ENCODE data around the gene MT1B. TPM values are rescaled to one million over a fixed set of nuclear protein-coding genes. Genes with fewer than 3 reads are reported as not detected.

MT1B gene
- total and polyA plus RNA-seq, 9 of the 15 experiments (the other 6 are each of a cell fraction or from before 2014, with no cell fraction given): not detected

DNA sequence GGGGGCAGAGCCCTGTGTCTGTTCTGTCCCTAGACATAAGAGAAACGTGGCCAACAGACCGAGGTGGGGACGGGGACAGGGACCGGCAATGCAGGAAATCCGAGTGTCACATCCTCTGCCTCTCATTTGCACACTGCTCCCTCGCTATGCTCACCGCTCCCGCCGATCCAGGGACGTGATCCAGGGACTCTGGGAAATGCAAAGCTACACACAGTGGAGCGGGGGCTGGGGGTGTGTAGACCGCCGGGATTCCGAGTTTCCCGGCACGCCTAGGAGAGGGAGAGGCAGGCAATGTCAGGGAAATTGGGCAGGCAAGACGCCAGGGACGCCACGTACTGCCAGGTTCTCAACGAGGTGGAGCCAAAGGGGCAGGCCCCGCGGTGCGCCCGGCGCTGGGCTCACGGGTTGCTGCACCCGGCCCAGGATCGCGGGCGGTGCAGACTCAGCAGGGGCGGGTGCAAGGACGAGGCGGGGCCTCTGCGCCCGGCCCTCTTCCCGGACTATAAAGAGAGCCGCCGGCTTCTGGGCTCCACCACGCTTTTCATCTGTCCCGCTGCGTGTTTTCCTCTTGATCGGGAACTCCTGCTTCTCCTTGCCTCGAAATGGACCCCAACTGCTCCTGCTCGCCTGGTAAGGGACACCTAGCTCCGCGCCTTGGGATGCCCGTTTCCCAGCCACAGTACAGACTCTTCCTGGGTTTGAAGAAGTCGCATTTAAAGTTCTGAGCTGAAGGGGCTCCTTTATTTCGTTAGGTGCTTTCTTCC, 30.4 kb downstream of the MT1B start, which contains the start of gene MT1X (continued):
- no peak for TF ChIP-seq TAF7 (tag; IDR thresholded peaks at IDR 0.05)
- TF ChIP-seq GATAD2A (IDR thresholded peaks at IDR 0.05): no peak
- no peak for TF ChIP-seq AFF4 (CRISPR knock-in tag; IDR thresholded peaks at IDR 0.05)
- TF ChIP-seq SMAD4 (CRISPR knock-in tag; conservative IDR thresholded peaks at IDR 0.05): no peak
- no peak for TF ChIP-seq MEIS2 (IDR thresholded peaks at IDR 0.05; ENCODE audit: partially characterized antibody)
- TF ChIP-seq ZNF655 (CRISPR knock-in tag; IDR thresholded peaks at IDR 0.05): no peak
- no peak for TF ChIP-seq BCLAF1 (IDR thresholded peaks at IDR 0.05; ENCODE audit: borderline replicate concordance in 1 of 2, control insufficient read depth in 1 of 2, low read depth in 2 of 2, low read length in 1 of 2)
- TF ChIP-seq CXXC5 (CRISPR knock-in tag; IDR thresholded peaks at IDR 0.05): peak; percentile 54; the same call in 1 of the 2 replicates
- no peak for TF ChIP-seq MCM3 (IDR thresholded peaks at IDR 0.05)
- TF ChIP-seq, protein P1, sequence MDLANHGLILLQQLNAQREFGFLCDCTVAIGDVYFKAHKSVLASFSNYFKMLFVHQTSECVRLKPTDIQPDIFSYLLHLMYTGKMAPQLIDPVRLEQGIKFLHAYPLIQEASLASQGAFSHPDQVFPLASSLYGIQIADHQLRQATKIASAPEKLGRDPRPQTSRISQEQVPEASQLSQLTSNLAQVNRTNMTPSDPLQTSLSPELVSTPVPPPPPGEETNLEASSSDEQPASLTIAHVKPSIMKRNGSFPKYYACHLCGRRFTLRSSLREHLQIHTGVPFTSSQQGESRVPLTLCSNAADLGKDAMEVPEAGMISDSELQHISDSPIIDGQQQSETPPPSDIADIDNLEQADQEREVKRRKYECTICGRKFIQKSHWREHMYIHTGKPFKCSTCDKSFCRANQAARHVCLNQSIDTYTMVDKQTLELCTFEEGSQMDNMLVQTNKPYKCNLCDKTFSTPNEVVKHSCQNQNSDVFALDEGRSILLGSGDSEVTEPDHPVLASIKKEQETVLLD (IDR thresholded peaks at IDR 0.05): no peak
- TF ChIP-seq HDAC3 (IDR thresholded peaks at IDR 0.05; ENCODE audit: borderline replicate concordance, partially characterized antibody): no peak
- TF ChIP-seq FOXO4 (CRISPR knock-in tag; IDR thresholded peaks at IDR 0.05): no peak
- TF ChIP-seq POLR2G (IDR thresholded peaks at IDR 0.05; ENCODE audit: low read depth, low read length): peak; percentile 73
- no peak for TF ChIP-seq ZNF445 (CRISPR knock-in tag; IDR thresholded peaks at IDR 0.05; ENCODE audit: low read depth)
- TF ChIP-seq C11orf30 (IDR thresholded peaks at IDR 0.05; ENCODE audit: low read depth): peak; percentile 16; the same call in 1 of the 2 replicates
- TF ChIP-seq ZBTB17 (CRISPR knock-in tag; IDR thresholded peaks at IDR 0.05): no peak
